Stimulated activated naive CD8-positive, alpha-beta T cell treated with anti-CD3 and anti-CD28 coated beads, Interleukin-15, Interleukin-2, amounts not matched to agents 100 U/mL and 50 U/mL, for 24 hours (primary cell): Measurements from ENCODE around the gene PKN3.
"Not testable (repeated sequence)": the region's sequence is repeated elsewhere in the genome, so short reads cannot be mapped to it uniquely, and the experiment has no call there.

Experiments used
- ATAC-seq: fragments of 150-1000 bp; cut with Tn5 transposase; one replicate; pipeline ENCODE4 v1.10.0; 2021
- DNase-seq: peaks from one replicate; pipeline ENCODE4 v3.0.0; 2021

Gene PKN3

GRCh38 chr9:128702445-128702948, at the start of gene PKN3:
Gene PKN3 (plus strand): TSS chr9:128702503. CDS start chr9:128702916, 413 bp downstream.
- DNase-seq (peak; percentile 97), ATAC-seq (peak; percentile 90)

- no peak for DNase-seq
- no peak for ATAC-seq
These were observed 48.4 kb upstream of the PKN3 start for GRCh38 chr9:128653908-128654307.

GRCh38 chr9:128654481-128654880, 47.8 kb upstream of the PKN3 start:
- no peak for DNase-seq
- ATAC-seq: no peak

- peak; percentile 98 for DNase-seq
- ATAC-seq: peak; percentile 96
These were observed 45.6 kb upstream of the PKN3 start, which contains the start of gene DYNC2I2 for GRCh38 chr9:128656416-128657343. Gene DYNC2I2 (minus strand): TSS chr9:128656847. CDS start chr9:128656726, 121 bp downstream.

- ATAC-seq: no peak
- DNase-seq: no peak
These were observed 45.0 kb upstream of the PKN3 start for GRCh38 chr9:128657344-128657704.

- no peak for DNase-seq
These were observed 44.5 kb upstream of the PKN3 start for GRCh38 chr9:128657796-128658195.

GRCh38 chr9:128666481-128666941, 35.8 kb upstream of the PKN3 start:
- not testable (repeated sequence) for ATAC-seq, DNase-seq

More at GRCh38 chr9:128657796-128658195, 44.5 kb upstream of the PKN3 start:
- ATAC-seq: no peak

- no peak for ATAC-seq
- DNase-seq: no peak
These were observed 32.5 kb upstream of the PKN3 start for GRCh38 chr9:128669786-128670185.

- DNase-seq: no peak
These were observed 26.9 kb upstream of the PKN3 start for GRCh38 chr9:128675382-128675781.

GRCh38 chr9:128677794-128678193, 24.5 kb upstream of the PKN3 start:
- no peak for DNase-seq
- no peak for ATAC-seq

More at GRCh38 chr9:128675382-128675781, 26.9 kb upstream of the PKN3 start:
- no peak for ATAC-seq

GRCh38 chr9:128683340-128684064, 18.8 kb upstream of the PKN3 start:
- ATAC-seq: peak; percentile 25
- DNase-seq: peak; percentile 65

- no peak for DNase-seq
- ATAC-seq: no peak
These were observed 18.3 kb upstream of the PKN3 start for GRCh38 chr9:128684065-128684324.

GRCh38 chr9:128684325-128685199, 17.7 kb upstream of the PKN3 start:
- peak; percentile 84 for DNase-seq
- ATAC-seq: peak; percentile 57

GRCh38 chr9:128685636-128686489, 16.4 kb upstream of the PKN3 start:
- ATAC-seq (no peak), DNase-seq (peak; percentile 37)

- DNase-seq (no peak), ATAC-seq (no peak)
These were observed 14.8 kb upstream of the PKN3 start for GRCh38 chr9:128687453-128687852.

- DNase-seq (peak; percentile 98), ATAC-seq (peak; percentile 83)
These were observed 13.6 kb upstream of the PKN3 start, which contains the start of gene SET for GRCh38 chr9:128688501-128689292. Gene SET (plus strand): TSS chr9:128689222. CDS start chr9:128689583, 361 bp downstream.

GRCh38 chr9:128689293-128689774, 13.0 kb upstream of the PKN3 start:
- DNase-seq: peak; percentile 62

GRCh38 chr9:128689820-128690683, 12.3 kb upstream of the PKN3 start:
- DNase-seq: peak; percentile 45
- no peak for ATAC-seq

More at GRCh38 chr9:128689293-128689774, 13.0 kb upstream of the PKN3 start:
- ATAC-seq: no peak

GRCh38 chr9:128690684-128691034, 11.6 kb upstream of the PKN3 start:
- DNase-seq (no peak), ATAC-seq (no peak)
